ENCODE data around the gene SAMD13.
"Not testable (repeated sequence)": the region's sequence is repeated elsewhere in the genome, so short reads cannot be mapped to it uniquely, and the experiment has no call there.

The SAMD13 gene

GRCh38 chr1:84286071-84286470, 15.4 kb upstream of the SAMD13 start:
- DNase-seq (ENCODE audit: low spot score): no peak

- not testable (repeated sequence) for DNase-seq (ENCODE audit: low spot score)
These were observed 14.1 kb upstream of the SAMD13 start for GRCh38 chr1:84287389-84287788.

GRCh38 chr1:84289169-84289785, 12.2 kb upstream of the SAMD13 start:
- DNase-seq (ENCODE audit: low spot score): no peak

GRCh38 chr1:84291882-84292655, 9.4 kb upstream of the SAMD13 start:
- DNase-seq (ENCODE audit: low spot score): no peak

- no peak for DNase-seq (ENCODE audit: low spot score)
These were observed 7.7 kb upstream of the SAMD13 start for GRCh38 chr1:84293766-84294165.

GRCh38 chr1:84294751-84295150, 6.8 kb upstream of the SAMD13 start:
- DNase-seq (ENCODE audit: low spot score): no peak

GRCh38 chr1:84297546-84298244, 3.8 kb upstream of the SAMD13 start:
- no peak for DNase-seq (ENCODE audit: low spot score)

GRCh38 chr1:84298328-84298683, 3.2 kb upstream of the SAMD13 start:
- DNase-seq (ENCODE audit: low spot score): peak; percentile 87

- DNase-seq (ENCODE audit: low spot score): peak; percentile 67
These were observed 2.6 kb upstream of the SAMD13 start for GRCh38 chr1:84298684-84299535.

- no peak for DNase-seq (ENCODE audit: low spot score)
These were observed 1.9 kb upstream of the SAMD13 start for GRCh38 chr1:84299536-84300170.

GRCh38 chr1:84300501-84300900, 1.0 kb upstream of the SAMD13 start:
- no peak for DNase-seq (ENCODE audit: low spot score)

- no peak for DNase-seq (ENCODE audit: low spot score)
These were observed 377 bp downstream of the SAMD13 start for GRCh38 chr1:84301785-84302385.

- DNase-seq (ENCODE audit: low spot score): no peak
These were observed 1.9 kb downstream of the SAMD13 start for GRCh38 chr1:84303314-84303830.

- DNase-seq (ENCODE audit: low spot score): no peak
These were observed 5.9 kb downstream of the SAMD13 start for GRCh38 chr1:84307398-84307797.

- no peak for DNase-seq (ENCODE audit: low spot score)
These were observed 9.8 kb downstream of the SAMD13 start for GRCh38 chr1:84311296-84311695.

GRCh38 chr1:84319662-84320061, 18.2 kb downstream of the SAMD13 start:
- no peak for DNase-seq (ENCODE audit: low spot score)

- no peak for DNase-seq (ENCODE audit: low spot score)
These were observed 26.3 kb downstream of the SAMD13 start for GRCh38 chr1:84327830-84328229.

GRCh38 chr1:84330125-84330984, 28.8 kb downstream of the SAMD13 start:
- DNase-seq (ENCODE audit: low spot score): no peak

- peak; percentile 9 for DNase-seq (ENCODE audit: low spot score)
These were observed 38.0 kb downstream of the SAMD13 start for GRCh38 chr1:84339503-84339902.

- DNase-seq (ENCODE audit: low spot score): peak; percentile 28
These were observed 42.8 kb downstream of the SAMD13 start for GRCh38 chr1:84344286-84344685.

Data from GM03348 (cell line).